Neural cell (in vitro differentiated cells): Measurements from ENCODE around the gene AZI2. TPM values are rescaled to one million over a fixed set of nuclear protein-coding genes. Genes with fewer than 3 reads are reported as not detected.

Source experiments
- H2AFZ ChIP-seq: fragments of 200-600, 300-800 bp; sonication (generic), shearing (Covaris generic); 2 replicates; pipeline ENCODE4 v1.6.0; 2014; ENCODE audit warnings: low read depth, mild to moderate bottlenecking, antibody characterized with exemption, low read length, moderate library complexity
- H3F3A ChIP-seq: fragments of 200-600 bp; shearing (Covaris generic); 2 replicates; pipeline ENCODE4 v1.6.1; 2016; ENCODE audit warnings: mild to moderate bottlenecking, moderate library complexity, mixed read lengths, antibody characterized with exemption, low read length; ENCODE audit not compliant: insufficient read depth, poor library complexity, severe bottlenecking
- H3K27ac ChIP-seq: fragments of 200-600, 300-800 bp; sonication (generic), shearing (Covaris generic); 2 replicates; pipeline ENCODE4 v1.5.1; 2014; ENCODE audit warnings: mild to moderate bottlenecking, low read length, moderate library complexity
- H3K27me3 ChIP-seq: fragments of 300-800, 200-600 bp; sonication (generic), shearing (Covaris generic); 2 replicates; pipeline ENCODE4 v1.6.0; 2014; ENCODE audit warnings: mild to moderate bottlenecking, low read depth, low read length, moderate library complexity; ENCODE audit not compliant: insufficient read depth
- H3K36me3 ChIP-seq: fragments of 300-800, 200-600 bp; sonication (generic), shearing (Covaris generic); 2 replicates; pipeline ENCODE4 v1.5.1; 2014; ENCODE audit warnings: mild to moderate bottlenecking, antibody characterized with exemption, low read length, moderate library complexity; ENCODE audit not compliant: insufficient read depth
- H3K4me2 ChIP-seq: fragments of 300-800, 200-600 bp; sonication (generic), shearing (Covaris generic); 2 replicates; pipeline ENCODE4 v1.6.0; 2014; ENCODE audit warnings: mild to moderate bottlenecking, low read length
- H3K4me3 ChIP-seq: fragments of 300-800, 200-600 bp; sonication (generic), shearing (Covaris generic); 2 replicates; pipeline ENCODE4 v1.5.1; 2014; ENCODE audit warnings: mild to moderate bottlenecking, low read length, moderate library complexity
- H3K79me2 ChIP-seq: fragments of 200-600 bp; shearing (Covaris generic); replicated peaks from 2 replicates; pipeline ENCODE4 v1.6.0; 2014; ENCODE audit warnings: mild to moderate bottlenecking, low read length, moderate library complexity; ENCODE audit not compliant: insufficient read depth
- H3K9ac ChIP-seq: fragments of 300-800, 200-600 bp; sonication (generic), shearing (Covaris generic); 2 replicates; pipeline ENCODE4 v1.6.1; 2016; ENCODE audit warnings: mild to moderate bottlenecking, low read length, mixed read lengths
- H3K9me2 ChIP-seq: fragments of 200-600 bp; shearing (Covaris generic); 2 replicates; pipeline ENCODE4 v1.6.1; 2016; ENCODE audit warnings: mild to moderate bottlenecking, low read length, mixed read lengths; ENCODE audit not compliant: insufficient read depth
- H3K9me3 ChIP-seq: fragments of 200-600, 300-800 bp; sonication (generic), shearing (Covaris generic); 2 replicates; pipeline ENCODE4 v1.6.1; 2016; ENCODE audit warnings: mild to moderate bottlenecking, mixed run types, low read length, moderate library complexity, mixed read lengths
- H4K20me1 ChIP-seq: fragments of 200-600 bp; shearing (Covaris generic); 2 replicates; pipeline ENCODE4 v1.6.1; 2016; ENCODE audit warnings: mild to moderate bottlenecking, mixed run types; ENCODE audit not compliant: insufficient read depth
- CTCF ChIP-seq: fragments of 450-650 bp; IDR thresholded peaks from 2 replicates; pipeline ENCODE4 v1.5.1; 2014; ENCODE audit warnings: antibody characterized with exemption, mild to moderate bottlenecking, moderate library complexity; ENCODE audit not compliant: poor library complexity, severe bottlenecking
- EP300 ChIP-seq: fragments of 450-650 bp; conservative IDR thresholded peaks from 2 replicates; pipeline ENCODE4 v1.6.1; 2014; ENCODE audit warnings: antibody characterized with exemption, mild to moderate bottlenecking, moderate library complexity; ENCODE audit not compliant: poor library complexity, severe bottlenecking
- EZH2 ChIP-seq: fragments of 200-600, 300-800 bp; shearing (Covaris generic), sonication (generic); IDR thresholded peaks from 2 replicates; pipeline ENCODE4 v1.6.1; 2014; ENCODE audit warnings: antibody characterized with exemption, low read length, borderline replicate concordance, mild to moderate bottlenecking; ENCODE audit not compliant: insufficient read depth, poor library complexity, severe bottlenecking
- MXI1 ChIP-seq: fragments of 450-650 bp; conservative IDR thresholded peaks from 2 replicates; pipeline ENCODE4 v1.6.1; 2014; ENCODE audit warnings: antibody characterized with exemption, mild to moderate bottlenecking; ENCODE audit not compliant: poor library complexity, severe bottlenecking
- POLR2AphosphoS5 ChIP-seq: IDR thresholded peaks from 2 replicates; pipeline ENCODE4 v1.6.1; 2012
- RAD21 ChIP-seq: fragments of 450-650 bp; conservative IDR thresholded peaks from 2 replicates; pipeline ENCODE4 v1.6.1; 2014; ENCODE audit warnings: antibody characterized with exemption, mild to moderate bottlenecking, moderate library complexity
- REST ChIP-seq: IDR thresholded peaks from 2 replicates; pipeline ENCODE4 v1.6.1; 2012; ENCODE audit warnings: borderline replicate concordance
- SMC3 ChIP-seq: fragments of 450-650 bp; conservative IDR thresholded peaks from 2 replicates; pipeline ENCODE4 v1.6.1; 2014; ENCODE audit warnings: antibody characterized with exemption, mild to moderate bottlenecking, moderate library complexity; ENCODE audit not compliant: poor library complexity
- TAF1 ChIP-seq: IDR thresholded peaks from 2 replicates; pipeline ENCODE4 v1.6.1; 2012; ENCODE audit warnings: low read depth
- polyA plus RNA-seq: library from polyadenylated mRNA; depleted of rRNA; stranded (reverse); fragments of >200 nt; gene quantifications from 2 replicates; pipeline ENCODE4 v1.2.3, GENCODE V29; 2014

AZI2 gene
- polyA plus RNA-seq, 1 donor from 2014 or later, result 134 TPM

DNA sequence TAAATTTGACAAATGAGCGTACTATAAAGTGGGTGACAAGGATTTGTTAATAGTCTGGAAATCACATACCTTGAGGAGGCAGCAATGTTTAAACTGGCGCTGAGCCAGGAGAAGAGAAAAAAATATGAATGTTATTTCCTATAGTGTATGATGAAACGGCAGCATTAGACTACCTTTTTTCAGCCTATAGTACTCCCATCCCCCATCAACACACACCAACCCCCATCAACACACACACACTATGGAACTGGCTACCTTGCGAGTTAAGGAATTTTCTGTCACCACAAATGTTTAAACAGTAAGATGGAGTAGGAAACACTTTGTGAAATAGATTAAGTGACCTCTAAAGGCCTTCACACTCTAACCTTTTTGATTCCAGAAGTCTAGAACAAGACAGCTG is 46.9 kb downstream of the AZI2 start:
- Histone ChIP-seq H4K20me1 (no peaks in the 10 kb centered on the region), H3K4me3 (no peak overlapping the region)
- no peak for TF ChIP-seq CTCF
- no peak for TF ChIP-seq REST
- no peak for TF ChIP-seq MXI1
- no peak for TF ChIP-seq RAD21
- no peak for TF ChIP-seq SMC3
- TF ChIP-seq EP300, result no peak
- TF ChIP-seq EZH2, result no peak
- TF ChIP-seq TAF1, result no peak
- no peak for TF ChIP-seq POLR2AphosphoS5

GRCh38 chr3:28300345-28300962 is 48.2 kb downstream of the AZI2 start:
- no peak for TF ChIP-seq MXI1
- TF ChIP-seq SMC3, result no peak
- no peak for TF ChIP-seq CTCF
- no peak for TF ChIP-seq RAD21
- no peak for TF ChIP-seq TAF1
- TF ChIP-seq EZH2, result no peak
- TF ChIP-seq REST, result no peak
- no peak for TF ChIP-seq EP300
- no peak for TF ChIP-seq POLR2AphosphoS5
- Histone ChIP-seq H3K9ac (no peak overlapping the region), H3F3A (no peaks in the 10 kb centered on the region), H3K9me2 (no peaks in the 10 kb centered on the region), H2AFZ (no peak overlapping the region), H3K27me3 (no peaks in the 10 kb centered on the region), H3K36me3 (no peaks in the 10 kb centered on the region), H3K4me2 (no peak overlapping the region), H3K4me3 (no peak overlapping the region), H3K27ac (no peak overlapping the region), H4K20me1 (no peaks in the 10 kb centered on the region), H3K79me2 (no peaks in the 10 kb centered on the region), H3K9me3 (no peaks in the 10 kb centered on the region)

More for the DNA sequence above, 46.9 kb downstream of the AZI2 start:
- no peaks in the 10 kb centered on the region for H3K79me2 ChIP-seq
- no peak overlapping the region for H2AFZ ChIP-seq
- no peak overlapping the region for H3K27ac ChIP-seq
- H3K9ac ChIP-seq, result no peak overlapping the region
- no peaks in the 10 kb centered on the region for H3K9me3 ChIP-seq
- H3F3A ChIP-seq, result no peaks in the 10 kb centered on the region
- no peaks in the 10 kb centered on the region for H3K9me2 ChIP-seq
- H3K4me2 ChIP-seq, result no peak overlapping the region
- H3K27me3 ChIP-seq, result no peaks in the 10 kb centered on the region
- no peaks in the 10 kb centered on the region for H3K36me3 ChIP-seq
